ENCODE results near the gene LYL1.

The LYL1 gene

DNA sequence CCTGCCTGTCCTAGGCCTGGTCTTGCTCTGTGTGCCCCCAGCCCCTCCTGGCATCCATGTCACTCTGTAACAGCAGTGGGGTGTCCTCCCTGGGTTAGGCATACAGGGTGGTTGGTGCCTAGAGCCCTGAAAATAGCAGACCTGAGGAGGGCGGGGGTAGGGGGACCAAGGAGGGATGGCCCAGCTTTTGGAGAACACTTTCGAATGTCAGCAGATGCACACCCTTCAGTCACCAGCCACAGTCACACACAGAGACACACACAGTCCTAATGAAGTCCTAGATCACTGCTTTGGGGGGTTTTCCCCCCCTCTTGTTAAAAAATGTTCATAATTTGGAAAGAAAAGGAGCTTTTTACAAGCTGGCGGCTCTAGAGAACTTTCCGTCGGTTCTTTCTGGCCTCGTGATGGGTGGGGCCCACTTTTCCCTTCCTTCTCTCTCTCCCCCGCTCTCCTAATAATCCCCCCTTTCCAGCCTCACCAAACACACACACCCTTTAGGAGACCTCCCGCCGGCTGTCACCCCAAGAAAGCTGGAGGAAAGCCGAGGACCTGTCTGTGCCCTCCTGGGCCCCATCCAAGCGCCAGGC lies 47.9 kb downstream of the LYL1 start:
- DNase-seq (ENCODE audit: low read depth): no peak
- H3K4me3 ChIP-seq (ENCODE audit: low read depth, low read length): no peak overlapping the region
- TF ChIP-seq, protein P1, sequence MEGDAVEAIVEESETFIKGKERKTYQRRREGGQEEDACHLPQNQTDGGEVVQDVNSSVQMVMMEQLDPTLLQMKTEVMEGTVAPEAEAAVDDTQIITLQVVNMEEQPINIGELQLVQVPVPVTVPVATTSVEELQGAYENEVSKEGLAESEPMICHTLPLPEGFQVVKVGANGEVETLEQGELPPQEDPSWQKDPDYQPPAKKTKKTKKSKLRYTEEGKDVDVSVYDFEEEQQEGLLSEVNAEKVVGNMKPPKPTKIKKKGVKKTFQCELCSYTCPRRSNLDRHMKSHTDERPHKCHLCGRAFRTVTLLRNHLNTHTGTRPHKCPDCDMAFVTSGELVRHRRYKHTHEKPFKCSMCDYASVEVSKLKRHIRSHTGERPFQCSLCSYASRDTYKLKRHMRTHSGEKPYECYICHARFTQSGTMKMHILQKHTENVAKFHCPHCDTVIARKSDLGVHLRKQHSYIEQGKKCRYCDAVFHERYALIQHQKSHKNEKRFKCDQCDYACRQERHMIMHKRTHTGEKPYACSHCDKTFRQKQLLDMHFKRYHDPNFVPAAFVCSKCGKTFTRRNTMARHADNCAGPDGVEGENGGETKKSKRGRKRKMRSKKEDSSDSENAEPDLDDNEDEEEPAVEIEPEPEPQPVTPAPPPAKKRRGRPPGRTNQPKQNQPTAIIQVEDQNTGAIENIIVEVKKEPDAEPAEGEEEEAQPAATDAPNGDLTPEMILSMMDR (IDR thresholded peaks at IDR 0.05; ENCODE audit: low read depth, low read length, missing control alignments): no peak

DNA sequence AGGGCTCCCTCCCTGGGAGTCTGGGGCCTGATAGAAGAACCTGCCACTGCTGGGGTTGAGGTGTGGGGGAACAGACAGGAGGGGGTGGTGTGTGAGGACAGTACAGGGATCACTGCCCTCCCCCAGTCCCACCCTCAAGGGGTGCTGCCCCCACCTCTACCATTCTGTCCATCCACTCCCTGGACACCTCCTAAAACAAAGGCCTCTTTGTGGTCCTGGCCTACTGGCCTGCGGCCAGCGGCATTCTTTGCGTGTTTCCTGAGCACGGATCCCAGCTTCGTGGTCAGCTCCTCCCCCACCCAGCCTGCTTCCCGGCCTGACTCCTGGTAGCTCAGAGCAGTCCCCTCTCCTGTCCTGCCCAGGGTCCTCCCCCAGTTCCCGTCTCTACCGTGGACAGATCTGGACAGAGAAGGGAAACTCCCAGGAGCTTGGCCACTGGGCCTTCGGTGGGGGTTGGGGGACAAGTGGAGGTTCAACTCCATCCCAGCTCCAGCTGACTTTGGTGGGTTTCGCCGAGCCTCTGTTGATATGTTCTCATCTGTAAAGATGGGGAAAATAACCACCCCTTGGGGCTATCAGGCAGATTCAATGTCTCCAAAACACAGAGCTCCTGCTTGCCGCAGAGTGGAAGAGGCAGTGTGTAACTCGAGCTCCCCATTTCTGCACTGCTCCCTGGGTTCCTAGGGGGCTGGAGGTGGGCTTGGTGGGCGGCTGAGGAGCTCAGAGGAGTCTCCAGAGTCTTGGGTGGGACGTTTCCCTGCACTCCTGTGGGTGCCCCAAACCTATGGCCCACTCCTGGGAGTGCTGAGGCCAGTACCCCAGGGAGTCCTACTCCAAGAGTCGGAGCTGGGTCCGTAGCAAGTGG lies 48.7 kb downstream of the LYL1 start:
- TF ChIP-seq, protein P1 (IDR thresholded peaks at IDR 0.05; ENCODE audit: low read depth, low read length, missing control alignments): no peak
- no peak for DNase-seq (ENCODE audit: low read depth)
- no peak overlapping the region for H3K4me3 ChIP-seq (ENCODE audit: low read depth, low read length)

DNA sequence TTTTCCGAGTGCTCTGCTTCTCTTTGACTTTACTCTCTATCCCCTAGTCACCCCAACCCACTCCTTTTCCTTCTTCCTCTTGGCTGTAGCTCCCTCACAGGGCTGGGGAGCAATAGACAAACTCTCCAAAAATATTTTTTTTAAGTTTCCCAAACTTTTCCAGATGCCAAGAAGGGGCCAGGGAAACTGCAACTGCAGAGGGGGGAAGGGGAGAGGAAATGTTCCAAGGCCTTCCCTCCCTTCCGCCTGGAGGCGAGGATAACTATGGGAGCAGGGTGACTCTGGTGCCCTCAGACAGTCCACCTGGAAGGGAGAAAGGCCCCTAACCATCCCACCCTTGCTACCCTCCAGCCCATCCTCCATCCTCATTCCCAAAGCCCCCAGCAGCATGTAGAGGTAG lies 49.4 kb downstream of the LYL1 start:
- TF ChIP-seq, protein P1 (IDR thresholded peaks at IDR 0.05; ENCODE audit: low read depth, low read length, missing control alignments): no peak
- no peak for DNase-seq (ENCODE audit: low read depth)
- no peak overlapping the region for H3K4me3 ChIP-seq (ENCODE audit: low read depth, low read length)

DNA sequence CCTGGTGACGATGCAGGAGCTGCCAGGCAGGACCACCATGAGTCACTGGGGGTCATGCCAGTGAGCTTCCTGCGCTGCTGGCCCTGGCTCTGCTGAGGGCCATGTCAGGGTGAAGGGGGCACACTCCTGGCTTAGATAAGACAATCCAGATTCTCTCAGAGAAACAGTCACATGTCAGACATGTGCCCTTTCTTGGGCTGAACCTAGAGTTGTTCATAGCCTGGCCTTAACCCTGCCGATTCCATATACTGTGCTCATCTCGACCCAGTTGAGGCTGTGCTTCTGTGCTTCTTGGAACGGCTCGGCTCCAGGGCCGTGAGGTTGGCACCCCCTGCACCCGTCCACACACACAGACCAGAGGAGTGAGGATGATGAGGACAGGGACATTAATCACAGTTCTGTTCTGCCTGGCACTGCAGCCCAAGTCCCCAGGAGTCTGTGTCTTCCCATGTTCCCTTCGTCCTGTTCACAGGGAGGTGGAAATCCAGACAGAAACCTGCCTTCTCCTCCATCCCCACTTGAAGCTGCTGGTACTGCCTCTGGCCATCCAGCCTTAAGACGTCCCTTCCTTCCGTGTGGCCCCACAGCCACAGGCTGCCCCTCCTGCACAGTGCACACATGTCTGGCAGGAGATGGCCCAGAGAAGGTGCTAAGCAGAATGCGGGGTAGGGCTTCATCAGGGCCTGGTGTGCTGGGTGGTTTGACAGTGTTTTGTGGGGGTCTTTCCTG lies 50.0 kb downstream of the LYL1 start:
- TF ChIP-seq, protein P1 (IDR thresholded peaks at IDR 0.05; ENCODE audit: low read depth, low read length, missing control alignments): no peak
- no peak for DNase-seq (ENCODE audit: low read depth)
- no peak overlapping the region for H3K4me3 ChIP-seq (ENCODE audit: low read depth, low read length)

DNA sequence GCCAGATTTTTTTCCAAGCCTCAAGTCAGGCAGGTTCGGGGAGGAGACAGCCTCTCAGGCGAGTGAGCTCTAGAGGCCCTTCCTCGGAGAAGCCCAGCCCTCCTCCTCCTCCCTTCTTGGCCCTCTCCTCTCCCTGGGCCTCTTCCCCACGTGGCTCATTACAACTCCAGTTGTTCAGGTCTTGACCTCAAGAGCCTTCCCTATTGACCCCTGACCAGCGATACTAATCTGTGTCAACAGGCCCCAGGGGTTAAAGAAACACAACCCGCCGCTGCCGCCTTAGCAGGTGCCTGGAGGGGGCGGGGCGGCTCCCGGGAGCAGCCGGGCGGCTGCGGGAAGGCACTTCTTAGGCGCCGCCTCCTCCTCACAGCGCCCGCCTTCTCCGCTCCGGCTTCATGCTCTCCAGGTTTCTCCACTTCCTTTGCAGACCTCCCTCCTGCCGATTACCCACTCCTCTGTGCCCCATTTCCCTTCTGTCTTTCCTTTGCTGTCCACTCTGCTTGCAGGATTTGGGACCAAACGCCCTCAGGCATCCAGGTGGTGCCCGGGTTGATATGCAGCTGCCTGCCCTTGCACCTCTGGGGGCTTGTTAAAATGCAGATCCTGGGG lies 51.0 kb downstream of the LYL1 start:
- H3K4me3 ChIP-seq (ENCODE audit: low read depth, low read length): no peak overlapping the region
- DNase-seq (ENCODE audit: low read depth): no peak
- TF ChIP-seq, protein P1 (IDR thresholded peaks at IDR 0.05; ENCODE audit: low read depth, low read length, missing control alignments): no peak

DNA sequence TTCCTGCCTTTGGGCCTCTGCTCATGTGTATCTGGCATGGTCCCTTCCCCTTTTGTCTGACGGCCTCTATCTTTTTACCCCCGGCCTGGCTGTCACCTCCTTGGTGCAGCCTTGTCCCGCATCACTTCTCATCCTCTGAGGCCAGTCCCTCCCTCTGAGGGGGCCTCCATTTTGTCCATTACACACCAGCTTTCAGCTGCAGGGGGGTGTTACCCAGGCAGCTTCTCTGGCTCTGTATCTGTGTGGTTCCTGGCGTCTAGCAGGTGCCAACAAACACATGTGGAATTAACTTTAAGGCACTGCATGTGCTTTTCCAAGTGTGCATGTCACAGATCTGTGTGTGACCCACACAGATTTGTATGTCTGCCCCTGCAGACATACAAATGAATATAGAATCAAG lies 52.4 kb downstream of the LYL1 start:
- no peak for DNase-seq (ENCODE audit: low read depth)
- H3K4me3 ChIP-seq (ENCODE audit: low read depth, low read length): no peak overlapping the region
- TF ChIP-seq, protein P1 (IDR thresholded peaks at IDR 0.05; ENCODE audit: low read depth, low read length, missing control alignments): no peak

Measured in GM12864 (cell line).